Medulla oblongata (tissue), 1 donor: Measurements from ENCODE around the gene KBTBD13.
"Not testable (repeated sequence)": the region's sequence is repeated elsewhere in the genome, so short reads cannot be mapped to it uniquely, and the experiment has no call there.

Source experiments
- DNase-seq: peaks from one replicate; pipeline ENCODE4 v3.0.0-alpha.2; 2015; ENCODE audit errors: extremely low spot score

The KBTBD13 gene

GRCh38 chr15:65069779-65070546 is 6.6 kb upstream of the KBTBD13 start:
- DNase-seq: no peak

- DNase-seq: peak; percentile 75
Observed at GRCh38 chr15:65071381-65071811, 5.2 kb upstream of the KBTBD13 start.

GRCh38 chr15:65072027-65072426 is 4.5 kb upstream of the KBTBD13 start:
- no peak for DNase-seq

- DNase-seq: no peak
Observed at GRCh38 chr15:65072617-65073016, 3.9 kb upstream of the KBTBD13 start.

- DNase-seq: not testable (repeated sequence)
Observed at GRCh38 chr15:65074946-65075345, 1.6 kb upstream of the KBTBD13 start.

GRCh38 chr15:65075607-65076395 is 745 bp upstream of the KBTBD13 start:
- not testable (repeated sequence) for DNase-seq

- DNase-seq: no peak
Observed at GRCh38 chr15:65077291-65077980, 890 bp downstream of the KBTBD13 start.

- no peak for DNase-seq
Observed at GRCh38 chr15:65077981-65078352, 1.4 kb downstream of the KBTBD13 start.

- no peak for DNase-seq
Observed at GRCh38 chr15:65079580-65079979, 3.0 kb downstream of the KBTBD13 start.

GRCh38 chr15:65081270-65081669 is 4.7 kb downstream of the KBTBD13 start:
- DNase-seq: no peak

GRCh38 chr15:65081758-65082157 is 5.2 kb downstream of the KBTBD13 start:
- no peak for DNase-seq

- no peak for DNase-seq
Observed at GRCh38 chr15:65082303-65082953, 5.9 kb downstream of the KBTBD13 start.

GRCh38 chr15:65083262-65083701 is 6.7 kb downstream of the KBTBD13 start:
- DNase-seq: peak; percentile 81

GRCh38 chr15:65084500-65085206 is 8.1 kb downstream of the KBTBD13 start:
- no peak for DNase-seq

- no peak for DNase-seq
Observed at GRCh38 chr15:65085207-65085753, 8.7 kb downstream of the KBTBD13 start.

GRCh38 chr15:65085990-65086679 is 9.6 kb downstream of the KBTBD13 start:
- no peak for DNase-seq

GRCh38 chr15:65086680-65087111 is 10.2 kb downstream of the KBTBD13 start:
- no peak for DNase-seq

GRCh38 chr15:65087411-65087810 is 10.9 kb downstream of the KBTBD13 start:
- DNase-seq: no peak

GRCh38 chr15:65087873-65088642 is 11.5 kb downstream of the KBTBD13 start:
- no peak for DNase-seq
